HG03159 (cell line): ENCODE data around the gene ANKRD42.

Source experiments
- ATAC-seq: cut with Tn5 transposase; IDR thresholded peaks from one replicate; pipeline ENCODE4 v1.9.1; 2021; ENCODE audit warnings: mild to moderate bottlenecking, moderate library complexity; ENCODE audit not compliant: unreplicated experiment

Gene ANKRD42

DNA sequence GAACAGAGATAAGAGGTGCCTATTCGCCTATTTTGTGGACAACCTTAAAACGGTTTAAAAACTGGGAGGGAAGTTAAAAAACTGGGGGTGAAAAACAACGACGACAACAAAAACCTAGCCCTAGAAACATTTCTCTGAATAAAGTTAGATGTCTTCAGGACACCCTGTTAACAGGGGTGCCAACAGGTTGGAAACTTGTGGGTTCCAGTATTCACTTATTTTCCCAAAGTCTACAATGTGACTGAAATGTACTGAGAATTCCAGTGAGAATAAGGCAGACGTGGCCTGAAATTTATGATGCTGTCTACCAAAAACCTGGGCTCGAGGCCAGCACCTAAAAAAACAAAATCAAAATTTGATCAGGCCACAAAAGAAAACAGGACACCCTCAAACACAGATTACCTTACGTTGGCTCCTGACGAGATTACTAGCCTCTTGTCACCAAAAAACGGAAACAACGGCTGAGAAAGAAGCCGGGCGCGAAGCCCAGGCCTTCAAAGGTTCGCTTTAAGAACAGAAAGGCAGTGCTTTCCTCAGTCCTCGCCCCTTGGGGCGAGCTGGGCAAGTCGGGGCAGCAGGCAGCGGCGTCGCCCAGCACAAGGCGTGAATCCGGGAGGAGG, 91.7 kb downstream of the ANKRD42 start:
- peak; percentile 34 for ATAC-seq

DNA sequence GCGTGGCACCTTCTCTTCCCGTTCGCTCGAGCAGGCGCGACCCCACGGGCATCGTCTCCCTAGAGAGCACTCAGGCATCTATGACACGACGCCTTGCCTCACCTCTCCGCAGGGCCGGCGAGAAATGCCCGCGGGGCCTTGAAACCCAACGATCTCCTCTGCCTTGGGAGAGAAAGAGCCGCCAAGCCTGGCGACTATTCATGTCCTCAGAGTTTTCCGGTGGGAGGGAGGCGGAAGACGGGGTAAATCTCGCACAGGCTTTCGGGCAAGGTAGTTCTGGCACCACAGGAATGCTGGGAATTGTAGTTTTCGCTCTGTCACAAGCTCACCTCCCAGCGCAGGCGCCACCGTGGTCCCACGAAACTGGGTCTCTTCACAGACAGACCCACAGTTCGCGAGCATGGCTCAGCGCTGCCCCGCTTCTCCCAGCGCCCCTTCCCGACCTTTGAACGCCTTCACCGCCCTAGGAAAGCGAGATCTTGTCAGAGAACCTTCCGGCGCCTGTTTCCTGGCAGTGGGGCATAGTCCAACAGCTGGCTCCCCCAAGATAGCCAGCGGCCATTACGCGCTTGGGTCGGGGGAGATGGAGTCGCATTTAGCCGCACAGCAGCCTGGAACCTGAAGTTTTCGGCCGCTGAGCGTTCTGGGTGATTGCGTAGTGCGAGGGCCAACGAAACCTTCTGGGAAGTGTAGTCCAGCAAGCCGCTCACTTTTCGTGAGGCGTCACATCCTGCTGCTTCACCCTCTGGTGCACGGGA, 92.4 kb downstream of the ANKRD42 start, which contains the start of gene CCDC90B:
TSS of gene CCDC90B (minus strand) at position 597 of the 758 bp plus-strand sequence. CDS start at position 202, 395 bp downstream.
- peak; percentile 90 for ATAC-seq

DNA sequence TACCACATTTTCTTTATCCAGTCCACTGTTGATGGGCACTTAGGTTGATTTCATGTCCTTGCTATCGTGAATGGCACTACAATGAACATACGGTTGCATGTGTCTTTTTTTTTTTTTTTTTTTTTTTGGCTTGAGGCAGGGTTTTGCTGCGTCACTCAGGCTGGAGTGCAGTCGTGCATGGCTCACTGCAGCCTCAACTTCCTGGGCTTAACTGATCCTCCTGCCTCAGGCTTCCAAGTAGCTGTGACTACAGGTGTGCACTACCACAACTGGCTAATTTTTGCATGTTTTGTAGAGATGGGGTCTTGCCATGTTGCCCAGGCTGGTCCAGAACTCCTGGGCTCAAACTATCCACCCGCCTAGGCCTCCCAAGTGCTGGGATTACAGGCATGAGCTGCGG, 94.1 kb downstream of the ANKRD42 start:
- no peak for ATAC-seq

DNA sequence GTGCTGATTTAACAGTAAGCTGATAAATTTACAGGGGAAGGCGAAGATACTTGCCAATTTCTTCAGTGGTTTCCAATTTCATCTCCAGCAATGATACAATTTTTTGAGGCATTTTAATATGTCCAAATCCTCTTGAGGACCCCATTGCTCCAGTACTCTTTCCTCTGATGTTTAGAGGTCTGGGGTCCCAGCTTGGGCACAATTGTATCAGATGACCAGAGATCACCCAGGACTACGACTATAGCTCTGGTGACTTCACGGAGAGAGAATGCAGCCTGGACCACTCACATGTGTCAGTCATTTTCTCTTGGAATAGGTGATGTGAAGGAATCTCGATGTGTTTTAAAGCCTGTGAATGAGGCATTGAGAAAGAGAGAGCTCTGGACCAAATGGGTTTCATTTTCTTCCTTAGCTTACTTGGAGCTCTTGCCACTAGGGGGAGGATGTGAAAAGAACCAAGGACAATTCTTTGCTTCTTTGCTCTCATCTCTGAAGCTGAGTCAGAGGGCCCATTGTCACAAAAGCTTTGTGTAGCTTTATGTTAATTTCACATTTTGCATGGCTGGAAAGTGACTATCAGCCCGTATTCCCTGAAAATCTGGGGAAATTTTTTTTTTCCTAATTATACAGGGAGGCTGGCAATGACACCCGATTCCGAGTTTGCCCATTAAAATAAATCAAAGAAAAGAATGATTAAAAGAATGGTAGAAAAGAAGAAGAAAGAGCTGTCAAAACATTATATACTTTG, 99.4 kb downstream of the ANKRD42 start:
- peak; percentile 77 for ATAC-seq

DNA sequence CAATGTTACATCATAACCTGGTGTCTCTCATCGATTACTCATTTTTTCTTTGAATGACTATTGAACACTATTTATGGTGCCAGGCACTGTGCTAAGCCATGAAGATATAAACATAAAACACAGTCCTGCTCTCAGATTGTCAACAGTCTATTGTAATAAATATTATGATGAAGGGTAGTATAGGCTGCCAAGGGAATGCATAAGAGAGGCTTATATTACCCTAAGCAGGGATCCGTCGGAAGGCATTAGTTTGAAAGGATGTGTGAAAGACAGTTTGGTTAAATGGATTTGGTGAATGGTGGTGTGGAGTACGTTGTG, 99.9 kb downstream of the ANKRD42 start:
- ATAC-seq = no peak

DNA sequence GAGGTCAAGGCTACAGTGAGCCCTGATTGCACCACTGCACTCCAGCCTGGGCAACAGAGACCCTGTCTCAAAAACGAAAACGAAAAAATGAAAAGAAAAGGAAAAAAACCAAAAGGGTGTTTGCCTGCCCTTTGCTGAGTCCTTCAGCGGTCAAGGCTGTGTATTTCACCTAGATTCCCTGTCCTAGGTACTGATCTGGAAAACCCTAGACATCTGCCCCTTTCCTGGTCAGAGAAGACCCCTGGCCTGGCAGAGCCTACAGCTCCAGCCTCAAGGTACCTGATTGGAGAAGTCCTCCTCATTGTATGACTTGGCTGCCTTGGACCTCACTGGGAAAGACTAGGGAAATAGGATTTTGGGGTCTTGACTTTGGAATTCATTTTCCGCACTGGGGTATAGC, 100.7 kb downstream of the ANKRD42 start:
- no peak for ATAC-seq
